Gastroesophageal sphincter (tissue), 3 donors: ENCODE data around the gene STN1.

Experiments used
- CTCF ChIP-seq, 4 experiments: fragments of 200-600 bp in 2 of 4; fragments of 450-650 bp in 2 of 4; sonication (generic) in 1 of 4; IDR thresholded peaks; one replicate each; pipeline ENCODE4 v1.5.1; 2017 to 2019; ENCODE audit warnings: antibody characterized with exemption in 4 of 4, mild to moderate bottlenecking in 2 of 4, moderate library complexity in 2 of 4
- POLR2A ChIP-seq, 2 donors: fragments of 450-650 bp; IDR thresholded peaks; one replicate each; pipeline ENCODE4 v1.6.1; 2017; ENCODE audit warnings: antibody characterized with exemption in 2 of 2, mild to moderate bottlenecking in 2 of 2, moderate library complexity in 1 of 2
- POLR2AphosphoS5 ChIP-seq: sonication (generic); formaldehyde crosslinking; IDR thresholded peaks from one replicate; pipeline ENCODE4 v1.6.1; 2017; ENCODE audit warnings: antibody characterized with exemption

- TF ChIP-seq CTCF (IDR thresholded peaks at IDR 0.05), result no peak
- TF ChIP-seq POLR2AphosphoS5, result no peak
- TF ChIP-seq POLR2A (IDR thresholded peaks at IDR 0.05), result no peak
Observed at GRCh38 chr10:103931603-103932002, 13.6 kb upstream of the STN1 start.
